ENCODE measurements around the gene QPCTL. TPM values are rescaled to one million over a fixed set of nuclear protein-coding genes. Genes with fewer than 3 reads are reported as not detected.

Gene QPCTL
- total and polyA plus RNA-seq, 2 of the 13 experiments (the other 11 are each of a cell fraction or from before 2014, with no cell fraction given) = 16.0 to 19.1 TPM

- TF ChIP-seq CEBPG (CRISPR knock-in tag; IDR thresholded peaks at IDR 0.05) (peak; percentile 23; the same call in 1 of the 2 replicates), CBX2 (IDR thresholded peaks at IDR 0.05; ENCODE audit: low read depth, low read length) (no peak), CBX2 (CRISPR knock-in tag; IDR thresholded peaks at IDR 0.05; ENCODE audit: low read depth) (no peak), NFYB (CRISPR knock-in tag; IDR thresholded peaks at IDR 0.05) (peak; percentile 62), TOPORS (CRISPR knock-in tag; IDR thresholded peaks at IDR 0.05) (no peak), AFF4 (CRISPR knock-in tag; IDR thresholded peaks at IDR 0.05) (no peak), FOXO4 (CRISPR knock-in tag; conservative IDR thresholded peaks at IDR 0.05) (0 out of 2 replicates have a peak, but pooled peaks have one; percentile 56), CEBPB (IDR thresholded peaks at IDR 0.05; ENCODE audit: borderline replicate concordance, low read depth, low read length) (peak; percentile 55; the same call in 1 of the 2 replicates), HMGXB3 (CRISPR knock-in tag; IDR thresholded peaks at IDR 0.05; ENCODE audit: borderline replicate concordance) (peak; percentile 98), NFYC (CRISPR knock-in tag; IDR thresholded peaks at IDR 0.05) (peak; percentile 78), ZNF768 (CRISPR knock-in tag; IDR thresholded peaks at IDR 0.05) (peak; percentile 78; the same call in 1 of the 2 replicates), MTA1 (CRISPR knock-in tag; IDR thresholded peaks at IDR 0.05; ENCODE audit: borderline replicate concordance) (no peak)
- ATAC-seq = no peak
These were observed 47.3 kb downstream of the QPCTL start for GRCh38 chr19:45739498-45740439.

More at GRCh38 chr19:45739498-45740439, 47.3 kb downstream of the QPCTL start:
- BruUV-seq (replicated peaks) = no TSS peak
- Histone ChIP-seq H2AFZ (ENCODE audit: low read length) (peak overlapping the region; percentile 90), H3K4me1 (ENCODE audit: insufficient read depth, low read length) (peaks cover 59% of the 10 kb centered on the region), H4K20me1 (ENCODE audit: insufficient read depth, low read length) (no peaks in the 10 kb centered on the region), H3K9me3 (ENCODE audit: low read length) (no peaks in the 10 kb centered on the region), H3K4me3 (replicated peaks in 1 of 3; ENCODE audit: insufficient read depth in 1 of 3, low read depth in 2 of 3, low read length in 3 of 3) (no peak overlapping the region; a peak in 1 of 6 replicates), H3K27ac (ENCODE audit: extremely low read length, insufficient read depth, low read length) (no peak overlapping the region), H3K36me3 (replicated peaks in 1 of 2; ENCODE audit: control insufficient read depth in 1 of 2, insufficient read depth in 2 of 2, low read length in 2 of 2) (no peaks in the 10 kb centered on the region), H3K27me3 (ENCODE audit: control insufficient read depth in 1 of 2, insufficient read depth in 2 of 2, low read length in 2 of 2) (peaks cover 0 to 5% of the 10 kb centered on the region in 2 experiments; a peak in 1 of 5 replicates), H3K79me2 (ENCODE audit: insufficient read depth, low read length) (no peaks in the 10 kb centered on the region), H3K9ac (ENCODE audit: insufficient read depth, low read depth, low read length) (peak overlapping the region; percentile 12; the same call in 1 of the 2 replicates), H3K4me2 (ENCODE audit: low read depth, low read length) (peak overlapping the region; percentile 29; the same call in 1 of the 2 replicates)
- in situ Hi-C loops (cut with HindIII; ENCODE audit: extremely low pct_ligation_motif_present, low pct_unique_long_range_greater_than_20kb) = no loop called here
- DNase-seq (ENCODE audit: low spot score) (peak; percentile 34), FAIRE-seq (peak; percentile 39)
- ChIA-PET POLR2A (interaction anchor here (0.6 to 1.8 kb wide), 5 partner anchors 9 to 29 kb away, joined by 3 to 5 read pairs (median 4); partner anchors contain the start of genes FBXO46 and SIX5), CTCF (ENCODE audit: low intra/inter-chr PET ratio, low total read pairs) (no interaction called here)
- 38% methylated on average over 10 of the region's 10 CpGs for WGBS (ENCODE audit: low lambda C conversion rate)
- intact Hi-C loops (cut with micrococcal nuclease; ENCODE audit: unreplicated experiment) = no loop called here
